Stomach (tissue), 4 donors: Measurements from ENCODE around the gene METTL4.

Experiments used
- CTCF ChIP-seq, 7 experiments: fragments of 450-650 bp in 4 of 7; fragments of 200-600 bp in 3 of 7; sonication (generic) in 3 of 7; IDR thresholded peaks; one replicate each; pipeline ENCODE4 v1.5.1; 2016 to 2019; ENCODE audit warnings: antibody characterized with exemption in 7 of 7, control low read depth in 2 of 7, mild to moderate bottlenecking in 1 of 7
- EP300 ChIP-seq: sonication (generic); formaldehyde crosslinking; IDR thresholded peaks from one replicate; pipeline ENCODE4 v1.6.1; 2017; ENCODE audit warnings: antibody characterized with exemption
- POLR2A ChIP-seq, 4 donors: fragments of 450-650 bp; IDR thresholded peaks; one replicate each; pipeline ENCODE4 v1.6.1; 2016; ENCODE audit warnings: antibody characterized with exemption in 4 of 4, control low read depth in 2 of 4, mild to moderate bottlenecking in 1 of 4, moderate library complexity in 1 of 4
- POLR2AphosphoS5 ChIP-seq, 3 donors: sonication (generic); formaldehyde crosslinking; IDR thresholded peaks; one replicate each; pipeline ENCODE4 v1.6.1; 2016; ENCODE audit warnings: antibody characterized with exemption in 3 of 3

DNA sequence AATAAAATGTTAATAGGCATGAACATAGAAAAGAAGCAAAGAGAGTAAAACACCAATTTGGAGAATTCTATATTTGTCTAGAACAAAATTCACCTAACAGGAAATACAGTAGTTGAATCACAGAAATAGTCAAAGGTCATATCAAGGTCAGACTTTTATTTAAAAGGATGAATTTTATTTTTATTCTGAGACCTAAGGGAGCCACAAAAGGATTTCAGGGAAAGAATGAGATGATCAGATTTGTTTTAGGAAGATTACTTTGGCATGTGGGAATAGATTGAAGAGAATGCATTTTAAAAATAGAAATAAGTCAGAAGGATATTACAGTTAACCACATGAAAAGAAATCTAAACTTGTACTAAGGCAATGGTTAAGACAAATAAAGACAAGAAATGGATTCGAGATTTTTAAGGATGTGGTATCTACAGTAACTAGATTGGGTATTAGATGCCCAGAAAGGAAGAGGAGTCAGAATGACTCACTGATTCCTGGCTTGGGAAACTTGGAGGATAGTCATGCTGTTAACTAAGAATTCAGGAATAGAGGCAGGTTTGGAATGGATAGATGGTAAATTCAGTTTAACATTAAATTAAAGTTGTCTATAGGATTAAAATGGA lies 56.0 kb downstream of the METTL4 start:
- TF ChIP-seq POLR2AphosphoS5 (IDR thresholded peaks at IDR 0.05) = no peak
- no peak for TF ChIP-seq EP300
- no peak for TF ChIP-seq CTCF (IDR thresholded peaks at IDR 0.05)
- TF ChIP-seq POLR2A (IDR thresholded peaks at IDR 0.05) = no peak
